ENCODE measurements around the gene TAS2R60.
"Not testable (repeated sequence)": the region's sequence is repeated elsewhere in the genome, so short reads cannot be mapped to it uniquely, and the experiment has no call there.

TAS2R60 gene

GRCh38 chr7:143479055-143479766 is 36.0 kb downstream of the TAS2R60 start:
- no peak for DNase-seq (ENCODE audit: low spot score)

DNA sequence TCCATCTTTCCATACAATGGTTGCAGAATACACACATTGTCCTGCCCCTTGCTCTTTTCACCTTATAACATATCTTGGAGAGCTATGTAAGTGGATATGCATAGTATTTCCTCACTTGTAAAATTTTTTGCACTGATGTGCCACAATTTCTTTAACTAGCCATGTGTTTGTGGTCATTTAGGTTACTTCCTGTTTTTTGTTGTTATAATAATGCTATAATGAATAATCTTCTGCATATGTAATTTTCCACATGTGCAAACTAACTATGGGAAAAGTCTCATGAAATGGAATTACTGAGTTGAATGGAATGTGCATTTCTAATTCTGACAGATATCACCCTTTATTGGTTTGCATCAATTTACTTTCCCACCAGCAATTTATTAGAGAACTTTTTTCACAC is 37.2 kb downstream of the TAS2R60 start:
- DNase-seq (ENCODE audit: low spot score): no peak

DNA sequence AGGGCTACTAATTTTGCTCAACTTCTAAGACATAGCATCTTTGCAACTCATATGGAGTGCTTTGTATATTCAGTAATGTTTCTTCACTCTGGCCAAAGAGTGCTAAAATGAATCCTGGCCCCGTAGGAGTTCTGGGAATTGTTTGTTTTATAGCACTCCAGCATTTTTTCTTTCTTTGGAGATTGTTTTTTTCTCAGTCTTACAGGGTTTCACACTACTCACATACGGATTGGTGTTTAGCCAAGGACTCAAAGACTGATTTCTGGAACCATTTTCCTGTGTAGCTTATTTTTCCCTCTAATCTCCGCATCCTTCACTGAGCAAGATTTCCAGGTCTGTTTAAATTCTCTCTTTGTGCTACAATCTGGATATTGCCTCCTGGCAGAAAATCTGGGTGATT is 40.9 kb downstream of the TAS2R60 start:
- no peak for DNase-seq (ENCODE audit: low spot score)

GRCh38 chr7:143485094-143485493 is 41.8 kb downstream of the TAS2R60 start:
- DNase-seq (ENCODE audit: low spot score): no peak

GRCh38 chr7:143485500-143485899 is 42.2 kb downstream of the TAS2R60 start:
- no peak for DNase-seq (ENCODE audit: low spot score)

DNA sequence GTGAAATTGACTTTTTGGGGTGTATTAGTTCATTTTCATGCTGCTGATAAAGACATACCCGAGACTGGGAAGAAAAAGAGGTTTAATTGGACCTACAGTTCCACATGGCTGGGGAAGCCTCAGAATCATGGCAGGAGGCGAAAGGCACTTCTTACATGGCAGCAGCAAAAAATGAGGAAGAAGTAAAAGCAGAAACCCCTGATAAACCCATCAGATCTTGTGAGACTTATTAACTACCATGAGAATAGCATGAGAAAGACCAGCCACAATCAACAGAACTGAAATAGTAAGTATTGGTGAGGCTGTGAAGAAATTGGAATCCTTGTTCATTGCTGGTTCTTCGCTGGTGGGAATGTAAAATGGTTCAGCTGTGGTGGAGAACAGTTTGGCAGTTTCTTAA is 43.0 kb downstream of the TAS2R60 start:
- not testable (repeated sequence) for DNase-seq (ENCODE audit: low spot score)

DNA sequence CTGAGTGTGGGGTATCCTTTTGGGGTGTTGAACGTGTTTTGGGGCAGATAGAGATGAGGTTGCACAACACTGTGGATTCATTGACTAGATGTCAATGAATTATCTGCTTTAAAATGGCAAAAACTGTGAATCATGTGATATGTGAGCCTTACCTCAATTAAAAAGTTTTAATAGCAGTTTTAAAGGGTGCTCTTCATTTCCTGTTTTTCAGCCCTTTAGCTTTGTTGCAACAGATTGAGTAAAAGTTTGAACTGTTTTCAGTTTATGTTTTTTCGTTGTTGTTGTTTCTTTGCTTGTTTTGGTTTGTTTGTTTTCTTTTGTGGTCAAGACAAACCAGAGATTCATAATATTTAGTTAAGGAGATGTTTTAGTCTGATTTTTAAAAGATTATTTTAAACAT is 43.8 kb downstream of the TAS2R60 start:
- DNase-seq (ENCODE audit: low spot score): no peak

DNA sequence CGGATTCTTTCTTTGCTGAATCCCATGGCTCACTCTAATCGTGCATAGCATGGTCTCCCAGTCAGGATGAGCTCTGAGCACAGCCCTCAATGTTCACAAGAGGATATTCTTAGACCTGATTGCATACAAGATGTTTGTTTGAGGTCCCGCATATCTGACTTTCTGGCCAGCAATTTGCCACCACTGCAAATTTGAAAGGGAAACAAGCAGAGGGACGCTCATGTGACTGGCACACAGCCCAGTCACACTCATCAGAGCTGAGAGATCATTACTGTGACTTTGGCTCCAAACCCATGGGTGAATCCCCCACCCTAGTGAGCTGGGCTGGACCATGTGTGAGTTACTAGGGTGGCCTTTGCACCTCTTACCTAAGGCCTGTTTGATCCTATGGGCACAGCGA is 44.3 kb downstream of the TAS2R60 start:
- DNase-seq (ENCODE audit: low spot score): no peak

DNA sequence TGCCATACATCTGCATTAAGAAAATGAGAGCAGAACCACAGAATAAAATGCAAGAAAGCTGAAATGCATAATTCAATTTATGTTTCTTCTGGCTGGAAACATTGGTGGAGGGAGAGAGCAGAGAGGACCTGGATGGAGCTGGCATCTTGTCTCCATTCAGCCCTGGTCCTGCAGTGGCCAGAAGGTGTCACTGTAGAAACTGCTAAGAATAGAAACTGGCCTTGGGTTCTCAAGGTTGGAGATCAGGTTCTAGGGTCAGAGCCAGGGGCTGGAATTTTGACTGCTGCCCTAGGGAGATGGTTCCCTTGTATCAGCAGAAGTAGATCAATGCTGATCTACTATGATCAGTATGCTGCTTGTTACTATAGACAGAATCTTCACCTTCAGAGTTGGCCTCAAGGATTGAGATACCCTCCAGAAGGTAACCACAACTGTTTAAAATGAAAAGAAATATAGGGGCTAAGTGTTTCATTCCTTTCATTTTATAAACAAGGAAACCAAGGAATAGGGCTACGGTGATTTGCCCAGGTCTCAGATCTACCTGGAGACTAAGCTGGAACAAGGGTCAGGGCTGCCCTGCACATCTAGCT is 47.6 kb downstream of the TAS2R60 start:
- DNase-seq (ENCODE audit: low spot score): peak; percentile 8

GRCh38 chr7:143492043-143492471 is 48.8 kb downstream of the TAS2R60 start:
- peak; percentile 13 for DNase-seq (ENCODE audit: low spot score)

DNA sequence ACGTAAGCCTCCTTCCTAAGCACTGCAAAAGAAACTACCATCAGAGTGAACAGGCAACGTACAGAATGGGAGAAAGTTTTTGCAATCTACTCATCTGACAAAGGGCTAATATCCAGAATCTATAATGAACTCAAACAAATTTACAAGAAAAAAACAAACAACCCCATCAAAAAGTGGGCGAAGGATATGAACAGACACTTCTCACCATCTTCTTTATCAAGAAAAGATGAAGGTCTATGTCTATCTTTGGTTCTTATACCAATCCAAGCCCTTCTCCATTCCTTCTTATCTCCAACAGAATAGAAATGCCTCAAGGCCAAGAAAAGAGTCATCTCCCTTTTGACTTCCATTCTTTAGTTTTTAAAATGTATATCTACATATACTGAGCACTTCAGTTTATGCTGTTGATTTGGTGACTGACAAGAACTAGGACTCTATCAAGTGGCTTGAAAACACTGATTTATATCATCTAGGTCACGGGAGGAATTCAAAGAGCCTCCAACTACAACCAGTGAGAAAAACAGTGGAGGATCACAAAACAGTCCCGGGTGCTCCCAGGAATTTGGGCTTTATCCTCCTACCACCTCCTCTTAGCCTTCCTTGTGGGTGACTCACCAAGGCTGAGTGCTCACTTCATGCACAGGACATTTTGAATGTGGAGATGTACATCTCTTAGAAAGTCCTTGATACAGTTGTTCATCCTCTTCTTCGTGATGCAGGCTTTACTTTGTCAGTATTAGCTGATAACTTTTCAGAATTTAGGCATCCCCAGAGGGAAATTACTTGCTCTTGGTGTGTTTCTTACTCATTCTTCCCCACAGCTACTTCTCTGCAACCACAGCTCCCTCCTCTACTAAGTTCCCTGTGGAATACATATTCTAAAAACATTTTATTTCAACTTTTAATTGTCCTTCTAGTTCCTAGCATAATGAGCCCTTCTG is 49.8 kb downstream of the TAS2R60 start:
- no peak for DNase-seq (ENCODE audit: low spot score)

DNA sequence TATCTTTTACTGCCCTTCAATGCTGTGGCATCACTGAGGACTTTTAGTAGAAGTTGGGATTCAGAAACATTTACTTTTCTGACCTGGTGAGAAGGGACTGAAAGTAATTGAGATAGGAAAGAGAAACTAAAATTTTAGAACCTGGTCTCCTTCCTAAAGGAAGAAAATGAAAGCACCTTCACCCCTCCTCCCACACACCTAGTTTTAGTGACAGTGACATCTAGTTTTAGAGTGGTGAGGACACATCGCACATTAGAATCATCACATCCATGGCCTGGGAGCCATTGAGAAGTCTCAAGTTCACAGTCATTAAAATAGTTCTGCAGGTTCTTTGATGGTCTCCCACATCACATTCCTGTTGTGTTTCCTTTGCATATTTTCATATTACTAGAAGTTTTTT is 50.5 kb downstream of the TAS2R60 start:
- no peak for DNase-seq (ENCODE audit: low spot score)
